GM12864 (cell line): Measurements from ENCODE around the gene BIVM.

Experiments
- DNase-seq: peaks from one replicate; pipeline ENCODE4 v3.0.0-alpha.2; 2011; ENCODE audit warnings: low read depth
- H3K4me3 ChIP-seq: 2 replicates; pipeline ENCODE4 v1.5.1; 2011; ENCODE audit warnings: mild to moderate bottlenecking, low read depth, low read length, control low read depth
- CTCF ChIP-seq: IDR thresholded peaks from 2 replicates; pipeline ENCODE4 v1.5.1; 2011; ENCODE audit warnings: low read depth, mild to moderate bottlenecking, moderate library complexity, low read length, control low read depth, inconsistent platforms; ENCODE audit errors: missing control alignments

BIVM gene

GRCh38 chr13:102788683-102789082 is 10.2 kb upstream of the BIVM start:
- no peak overlapping the region for H3K4me3 ChIP-seq
- DNase-seq = no peak
- no peak for TF ChIP-seq CTCF

GRCh38 chr13:102792396-102792795 is 6.5 kb upstream of the BIVM start:
- DNase-seq = no peak
- no peak overlapping the region for H3K4me3 ChIP-seq
- no peak for TF ChIP-seq CTCF

GRCh38 chr13:102793611-102794355 is 5.1 kb upstream of the BIVM start:
- TF ChIP-seq CTCF = no peak
- DNase-seq = no peak
- no peak overlapping the region for H3K4me3 ChIP-seq

- no peak for TF ChIP-seq CTCF
- no peak for DNase-seq
- peak overlapping the region; percentile 96 for H3K4me3 ChIP-seq
Observed at GRCh38 chr13:102799426-102800144, 666 bp downstream of the BIVM start.

GRCh38 chr13:102800145-102801041 is 1.5 kb downstream of the BIVM start:
- H3K4me3 ChIP-seq = peak overlapping the region; percentile 96
- TF ChIP-seq CTCF = peak; percentile 77
- DNase-seq = peak; percentile 33

GRCh38 chr13:102805680-102806079 is 6.8 kb downstream of the BIVM start:
- no peak for DNase-seq
- no peak overlapping the region for H3K4me3 ChIP-seq
- TF ChIP-seq CTCF = no peak
